ENCODE measurements around the gene CFAP410. TPM values are rescaled to one million over a fixed set of nuclear protein-coding genes. Genes with fewer than 3 reads are reported as not detected.

Gene CFAP410
- total and polyA plus RNA-seq, 2 of the 8 experiments (the other 6 are each of a cell fraction or from before 2014, with no cell fraction given): 10.6 to 12.0 TPM

- H3K4me2 ChIP-seq (ENCODE audit: insufficient read depth in 1 of 2, low read depth in 2 of 2, low read length in 2 of 2): no peak overlapping the region
- no peak overlapping the region for H2BK12ac ChIP-seq (ENCODE audit: low read depth, low read length)
- H3K79me2 ChIP-seq (ENCODE audit: control insufficient read depth in 1 of 2, insufficient read depth in 2 of 2, low read length in 2 of 2): no peaks in the 10 kb centered on the region
- H3K14ac ChIP-seq (ENCODE audit: insufficient read length): no peak overlapping the region
- peak overlapping the region; percentile 71; the same call in 1 of the 2 replicates for H4K8ac ChIP-seq (ENCODE audit: extremely low read depth, insufficient read depth, low read length)
- H3K23me2 ChIP-seq (ENCODE audit: low read depth, low read length): peaks cover 1% of the 10 kb centered on the region; the same call in 1 of the 2 replicates
- H3K4me1 ChIP-seq (replicated peaks in 1 of 4; ENCODE audit: control insufficient read depth in 3 of 4, insufficient read depth in 4 of 4, low read length in 3 of 4): no peaks in the 10 kb centered on the region; a peak in 2 of 7 replicates
- H4K91ac ChIP-seq (replicated peaks; ENCODE audit: insufficient read length, low read length): peak overlapping the region; percentile 72
- no peak overlapping the region for H2AK5ac ChIP-seq (ENCODE audit: low read depth, low read length)
- FAIRE-seq: no peak
- 0 out of 2 replicates have a peak overlapping the region, but pooled peaks have one; percentile 61 for H2BK15ac ChIP-seq (ENCODE audit: low read length)
- H3K18ac ChIP-seq (ENCODE audit: extremely low read depth, low read length): no peak overlapping the region
- no peaks in the 10 kb centered on the region for H3K9me3 ChIP-seq (ENCODE audit: insufficient read depth in 2 of 2, low read depth in 1 of 2, low read length in 1 of 2)
- H2BK120ac ChIP-seq (replicated peaks; ENCODE audit: low read depth, low read length): no peak overlapping the region
- H2BK5ac ChIP-seq (ENCODE audit: low read depth, low read length): no peak overlapping the region
- H3K23ac ChIP-seq (ENCODE audit: insufficient read length): no peak overlapping the region
- DNase-seq (ENCODE audit: low read depth in 1 of 2, low spot score in 2 of 2): no peak
- H4K5ac ChIP-seq (ENCODE audit: insufficient read length, low read depth, low read length): no peak overlapping the region
- 89% methylated on average over 15 of the region's 17 CpGs; no CpG with 5 or more reads in 1 of the 2 experiments for WGBS, 2 experiments (ENCODE audit: extremely low coverage in 1 of 2, insufficient coverage in 1 of 2, insufficient read length in 1 of 2, insufficient replicate concordance in 2 of 2, low coverage in 1 of 2, low lambda C conversion rate in 2 of 2, missing lambda C conversion rate in 1 of 2)
- H3K9ac ChIP-seq (replicated peaks in 1 of 4; ENCODE audit: extremely low read depth in 1 of 4, low read depth in 3 of 4, low read length in 3 of 4): no peak overlapping the region
- no peak overlapping the region for H3K4ac ChIP-seq (replicated peaks; ENCODE audit: insufficient read length, low read depth, low read length)
- peaks cover 0 to 2% of the 10 kb centered on the region in 2 experiments for H4K20me1 ChIP-seq (replicated peaks in 1 of 2; ENCODE audit: control insufficient read depth in 1 of 2, insufficient read depth in 2 of 2, low read length in 2 of 2)
- H3K4me3 ChIP-seq (ENCODE audit: extremely low read depth in 1 of 4, insufficient read depth in 2 of 4, low read depth in 3 of 4, low read length in 4 of 4): no peak overlapping the region
- H3K27me3 ChIP-seq (replicated peaks in 1 of 4; ENCODE audit: control insufficient read depth in 3 of 4, extremely low read depth in 1 of 4, insufficient read depth in 3 of 4, low read length in 3 of 4): peaks cover 5 to 10% (median 9%) of the 10 kb centered on the region in 4 experiments; a peak in 6 of 7 replicates
- no peaks in the 10 kb centered on the region for H3K79me1 ChIP-seq (ENCODE audit: low read depth, low read length)
- CTCF ChIA-PET (ENCODE audit: partially characterized antibody): interaction anchor here (0.6 to 2.5 kb wide), 12 partner anchors 14 to 449 kb away, joined by 3 to 11 read pairs (median 4); no protein-coding TSS in a partner anchor
- no peak overlapping the region for H2AFZ ChIP-seq (ENCODE audit: low read length)
- no peak overlapping the region for H3K27ac ChIP-seq (ENCODE audit: low read depth, low read length)
- no peaks in the 10 kb centered on the region for H3K36me3 ChIP-seq (ENCODE audit: control insufficient read depth in 2 of 4, insufficient read depth in 4 of 4, low read length in 3 of 4)
- POLR2A ChIA-PET (ENCODE audit: partially characterized antibody): interaction anchor here (1.0 to 2.5 kb wide), 2 partner anchors 11 to 16 kb away, joined by 3 to 11 read pairs; no protein-coding TSS in a partner anchor
- H3K56ac ChIP-seq (replicated peaks; ENCODE audit: insufficient read length, low read depth, low read length): no peak overlapping the region
- no peak overlapping the region for H2BK20ac ChIP-seq (ENCODE audit: low read length)
- TF ChIP-seq MAFK (IDR thresholded peaks at IDR 0.05; ENCODE audit: low read depth, low read length) (no peak), MAX (IDR thresholded peaks at IDR 0.05) (no peak), RBBP5 (IDR thresholded peaks at IDR 0.05; ENCODE audit: borderline replicate concordance, low read depth, low read length) (no peak), HDAC6 (IDR thresholded peaks at IDR 0.05; ENCODE audit: low read depth, low read length) (no peak), JUND (IDR thresholded peaks at IDR 0.05; ENCODE audit: low read length) (no peak), TEAD4 (IDR thresholded peaks at IDR 0.05; ENCODE audit: low read depth, low read length) (no peak), ATF2 (IDR thresholded peaks at IDR 0.05; ENCODE audit: low read length) (no peak), TAF7 (optimal IDR thresholded peaks at IDR 0.05; ENCODE audit: borderline replicate concordance, low read depth, low read length) (no peak), NANOG (IDR thresholded peaks at IDR 0.05; ENCODE audit: insufficient read depth, low read depth, low read length, poor library complexity, severe bottlenecking) (no peak), EP300 (IDR thresholded peaks at IDR 0.05; ENCODE audit: borderline replicate concordance in 1 of 2, low read depth in 2 of 2, low read length in 2 of 2) (no peak)
Observed at GRCh38 chr21:44344541-44345183, 5.5 kb upstream of the CFAP410 start.

Measured in H1 (cell line).